Measurements from ENCODE around the gene PARP14.
"Not testable (repeated sequence)": the region's sequence is repeated elsewhere in the genome, so short reads cannot be mapped to it uniquely, and the experiment has no call there.

Gene PARP14, protein sequence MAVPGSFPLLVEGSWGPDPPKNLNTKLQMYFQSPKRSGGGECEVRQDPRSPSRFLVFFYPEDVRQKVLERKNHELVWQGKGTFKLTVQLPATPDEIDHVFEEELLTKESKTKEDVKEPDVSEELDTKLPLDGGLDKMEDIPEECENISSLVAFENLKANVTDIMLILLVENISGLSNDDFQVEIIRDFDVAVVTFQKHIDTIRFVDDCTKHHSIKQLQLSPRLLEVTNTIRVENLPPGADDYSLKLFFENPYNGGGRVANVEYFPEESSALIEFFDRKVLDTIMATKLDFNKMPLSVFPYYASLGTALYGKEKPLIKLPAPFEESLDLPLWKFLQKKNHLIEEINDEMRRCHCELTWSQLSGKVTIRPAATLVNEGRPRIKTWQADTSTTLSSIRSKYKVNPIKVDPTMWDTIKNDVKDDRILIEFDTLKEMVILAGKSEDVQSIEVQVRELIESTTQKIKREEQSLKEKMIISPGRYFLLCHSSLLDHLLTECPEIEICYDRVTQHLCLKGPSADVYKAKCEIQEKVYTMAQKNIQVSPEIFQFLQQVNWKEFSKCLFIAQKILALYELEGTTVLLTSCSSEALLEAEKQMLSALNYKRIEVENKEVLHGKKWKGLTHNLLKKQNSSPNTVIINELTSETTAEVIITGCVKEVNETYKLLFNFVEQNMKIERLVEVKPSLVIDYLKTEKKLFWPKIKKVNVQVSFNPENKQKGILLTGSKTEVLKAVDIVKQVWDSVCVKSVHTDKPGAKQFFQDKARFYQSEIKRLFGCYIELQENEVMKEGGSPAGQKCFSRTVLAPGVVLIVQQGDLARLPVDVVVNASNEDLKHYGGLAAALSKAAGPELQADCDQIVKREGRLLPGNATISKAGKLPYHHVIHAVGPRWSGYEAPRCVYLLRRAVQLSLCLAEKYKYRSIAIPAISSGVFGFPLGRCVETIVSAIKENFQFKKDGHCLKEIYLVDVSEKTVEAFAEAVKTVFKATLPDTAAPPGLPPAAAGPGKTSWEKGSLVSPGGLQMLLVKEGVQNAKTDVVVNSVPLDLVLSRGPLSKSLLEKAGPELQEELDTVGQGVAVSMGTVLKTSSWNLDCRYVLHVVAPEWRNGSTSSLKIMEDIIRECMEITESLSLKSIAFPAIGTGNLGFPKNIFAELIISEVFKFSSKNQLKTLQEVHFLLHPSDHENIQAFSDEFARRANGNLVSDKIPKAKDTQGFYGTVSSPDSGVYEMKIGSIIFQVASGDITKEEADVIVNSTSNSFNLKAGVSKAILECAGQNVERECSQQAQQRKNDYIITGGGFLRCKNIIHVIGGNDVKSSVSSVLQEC (N-terminal part only)

DNA sequence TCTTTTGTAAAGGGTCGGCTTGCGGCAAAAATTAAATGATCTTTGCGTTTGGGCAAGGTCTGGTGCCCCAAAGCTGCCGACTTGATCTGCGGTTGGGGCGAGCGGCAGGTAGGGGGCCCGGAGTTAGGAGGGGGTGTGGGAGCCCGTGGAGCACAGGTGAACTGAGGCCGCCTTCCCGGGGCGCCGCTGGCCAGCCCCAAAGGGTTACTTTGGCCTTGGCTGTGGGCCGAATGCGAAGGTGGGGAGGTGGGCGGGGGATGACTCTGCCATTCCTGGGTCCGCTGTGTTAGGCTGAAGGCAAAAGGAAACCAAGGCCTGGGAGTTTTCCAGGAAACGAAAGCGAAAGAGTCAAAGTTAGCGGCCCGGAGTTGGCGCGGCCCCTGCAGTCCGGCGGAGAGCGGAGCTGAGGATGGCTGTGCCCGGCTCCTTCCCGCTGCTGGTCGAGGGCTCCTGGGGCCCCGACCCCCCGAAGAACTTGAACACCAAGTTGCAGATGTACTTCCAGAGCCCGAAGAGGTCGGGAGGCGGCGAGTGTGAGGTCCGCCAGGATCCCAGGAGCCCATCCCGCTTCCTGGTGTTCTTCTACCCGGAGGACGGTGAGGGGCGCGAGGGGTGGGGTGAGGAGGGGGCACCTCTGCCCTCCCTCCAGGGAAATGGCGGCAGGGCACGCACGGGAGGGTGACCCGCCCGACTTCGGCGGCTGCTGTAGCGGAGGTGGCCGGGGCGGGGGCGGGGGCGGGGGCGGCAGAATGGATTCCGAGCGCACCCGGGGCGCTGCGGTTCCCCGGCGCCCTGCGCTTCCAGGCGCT, at the start of gene PARP14:
Gene PARP14 (plus strand): TSS at position 365 of the 809 bp plus-strand sequence. CDS start 45 bp downstream, at position 410.
- peak; percentile 83 for DNase-seq (ENCODE audit: low read depth)

DNA sequence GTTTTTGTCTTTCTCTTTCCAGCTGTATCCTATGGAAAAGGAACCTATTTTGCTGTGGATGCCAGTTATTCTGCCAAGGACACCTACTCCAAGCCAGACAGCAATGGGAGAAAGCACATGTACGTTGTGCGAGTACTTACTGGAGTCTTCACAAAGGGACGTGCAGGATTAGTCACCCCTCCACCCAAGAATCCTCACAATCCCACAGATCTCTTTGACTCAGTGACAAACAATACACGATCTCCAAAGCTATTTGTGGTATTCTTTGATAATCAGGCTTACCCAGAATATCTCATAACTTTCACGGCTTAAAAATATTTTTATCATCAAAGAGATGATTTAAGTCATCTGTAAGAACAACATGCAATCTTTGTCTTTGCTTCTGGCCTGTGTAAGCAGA, 44.9 kb upstream of the PARP14 start:
- DNase-seq (ENCODE audit: low read depth): peak; percentile 55

DNA sequence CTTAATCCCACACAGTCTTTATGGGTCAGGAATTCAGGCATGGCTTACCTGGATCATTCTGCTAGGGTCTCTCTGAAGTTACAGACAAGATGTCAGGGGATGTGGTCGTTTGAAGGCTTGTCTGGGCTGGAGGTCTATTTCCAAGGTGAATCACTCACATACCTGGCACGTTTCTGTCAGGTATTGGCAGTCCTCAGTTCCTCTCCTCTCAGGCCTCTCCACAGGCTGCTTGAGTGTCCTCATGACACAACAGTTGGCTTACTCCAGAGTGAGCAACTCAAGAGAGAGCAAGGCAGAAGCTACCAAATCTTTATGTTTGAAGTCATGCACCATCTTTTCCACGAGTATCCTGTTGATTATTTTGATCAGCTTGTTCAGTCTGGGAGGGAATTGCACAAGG, 43.9 kb upstream of the PARP14 start:
- no peak for DNase-seq (ENCODE audit: low read depth)

DNA sequence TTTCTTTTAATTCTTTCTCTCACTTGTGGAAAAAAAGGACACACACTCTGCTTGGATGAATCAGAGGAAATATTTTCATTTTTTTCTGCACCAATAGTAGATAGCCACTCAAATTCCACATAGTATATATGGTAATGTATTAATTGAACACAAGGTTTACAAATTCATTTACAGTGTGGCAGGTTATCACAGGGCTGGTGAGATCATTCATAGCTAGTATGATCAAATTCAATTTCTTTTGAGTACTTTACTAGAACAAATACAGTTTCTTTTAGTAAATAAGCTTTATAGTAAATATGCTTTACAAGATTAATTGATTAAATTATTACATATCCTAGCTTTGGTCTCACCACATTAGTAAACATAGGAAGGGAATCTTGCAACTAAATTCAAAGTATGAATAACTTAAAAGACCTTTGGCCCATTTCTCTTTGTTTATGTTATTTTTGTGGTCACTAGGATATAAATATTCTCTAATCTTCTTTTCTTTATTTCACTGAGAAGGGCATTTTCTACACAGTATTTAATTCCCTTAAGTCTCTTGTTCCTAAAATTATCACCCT, 40.1 kb upstream of the PARP14 start:
- no peak for DNase-seq (ENCODE audit: low read depth)

DNA sequence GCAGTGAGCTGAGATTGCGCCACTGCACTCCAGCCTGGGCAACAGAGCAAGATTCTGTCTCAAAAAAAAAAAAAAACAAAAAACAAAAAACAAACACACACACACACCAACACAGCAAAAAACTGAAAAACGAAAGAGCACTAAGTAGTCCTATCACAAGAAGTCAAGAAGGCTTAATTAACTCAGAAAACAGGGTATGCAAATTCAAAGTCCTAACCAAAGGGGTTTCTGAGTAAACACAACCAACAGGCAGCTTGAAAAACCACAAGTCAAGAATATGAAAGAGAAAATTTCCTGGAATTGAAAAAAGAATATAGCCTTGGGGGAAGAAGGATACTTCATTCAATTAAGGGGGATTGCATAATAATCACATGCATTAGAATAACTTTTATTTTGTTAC, 37.7 kb upstream of the PARP14 start:
- DNase-seq (ENCODE audit: low read depth): no peak

DNA sequence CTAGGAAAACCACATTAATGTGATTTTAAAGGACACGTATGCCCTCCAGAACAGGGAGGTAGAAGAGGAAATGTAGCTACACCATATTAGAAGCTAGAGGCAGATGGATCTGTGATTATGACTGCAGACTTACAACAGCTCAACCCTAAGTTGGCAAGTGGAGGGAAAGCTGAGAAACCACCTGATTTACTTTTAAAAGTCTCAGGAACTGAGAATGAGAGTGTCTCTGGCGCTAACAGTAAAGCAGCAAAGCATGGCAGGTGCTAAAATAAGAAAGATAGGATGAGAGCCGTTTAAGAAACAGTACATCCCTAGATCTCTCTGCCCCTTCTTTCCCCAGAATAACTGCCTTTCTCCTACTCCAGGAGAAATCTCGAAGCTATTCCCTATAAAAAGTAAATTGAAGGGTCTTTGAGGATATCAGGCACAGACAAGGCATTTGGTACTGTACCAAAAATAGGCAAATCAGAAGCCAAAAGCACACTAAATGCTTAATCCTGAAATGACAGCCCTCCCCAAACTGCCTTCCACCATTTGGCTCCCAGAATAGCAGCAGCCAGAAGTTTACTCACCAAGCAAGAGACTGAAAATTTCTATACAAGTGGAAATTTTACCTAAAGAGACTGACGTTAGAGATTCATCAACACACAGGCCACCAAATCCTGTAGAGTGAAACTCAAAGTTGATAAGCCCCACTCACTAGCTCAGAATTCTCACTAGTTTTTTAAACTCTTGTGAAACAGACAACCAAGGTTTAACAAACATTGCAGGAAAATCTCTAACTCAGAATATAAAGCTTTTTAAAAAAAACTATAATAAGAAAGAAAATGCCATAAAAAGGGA, 34.3 kb upstream of the PARP14 start:
- DNase-seq (ENCODE audit: low read depth): no peak

DNA sequence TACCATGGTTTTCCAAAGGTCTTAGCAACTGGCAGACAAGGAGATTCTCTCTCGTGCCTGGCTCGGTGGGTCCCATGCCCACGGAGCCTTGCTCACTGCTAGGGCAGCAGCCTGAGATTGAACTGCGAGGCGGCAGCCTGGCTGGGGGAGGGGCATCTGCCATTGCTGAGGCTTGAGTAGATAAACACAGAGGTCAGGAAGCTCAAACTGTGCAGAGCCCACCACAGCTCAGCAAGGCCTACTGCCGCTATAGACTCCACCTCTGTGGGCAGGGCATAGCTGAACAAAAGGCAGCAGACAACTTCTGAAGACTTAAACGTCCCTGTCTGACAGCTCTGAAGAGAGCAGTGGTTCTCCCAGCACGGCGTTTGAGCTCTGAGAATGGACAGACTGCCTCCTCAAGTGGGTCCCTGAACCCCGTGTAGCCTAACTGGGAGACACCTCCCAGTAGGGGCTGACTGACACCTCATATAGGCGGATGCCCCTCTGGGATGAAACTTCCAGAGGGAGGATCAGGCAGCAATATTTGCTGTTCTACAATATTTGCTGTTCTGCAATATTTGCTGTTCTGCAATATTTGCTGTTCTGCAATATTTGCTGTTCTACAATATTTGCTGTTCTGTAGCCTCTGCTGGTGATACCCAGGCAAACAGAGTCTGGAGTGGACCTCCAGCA, 29.3 kb upstream of the PARP14 start:
- not testable (repeated sequence) for DNase-seq (ENCODE audit: low read depth)

DNA sequence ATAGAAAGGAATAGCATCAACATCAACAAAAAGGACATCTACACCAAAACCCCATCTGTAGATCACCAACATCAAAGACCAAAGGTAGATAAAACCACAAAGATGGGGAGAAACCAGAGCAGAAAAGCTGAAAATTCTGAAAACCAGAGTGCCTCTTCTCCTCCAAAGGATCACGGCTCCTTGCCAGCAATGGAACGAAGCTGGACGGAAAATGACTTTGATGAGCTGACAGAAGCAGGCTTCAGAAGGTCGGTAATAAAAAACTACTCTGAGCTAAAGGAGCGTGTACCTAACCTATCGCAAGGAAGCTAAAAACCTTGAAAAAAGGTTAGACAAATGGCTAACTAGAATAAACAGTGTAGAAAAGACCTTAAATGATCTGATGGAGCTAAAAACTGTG, 28.7 kb upstream of the PARP14 start:
- not testable (repeated sequence) for DNase-seq (ENCODE audit: low read depth)

DNA sequence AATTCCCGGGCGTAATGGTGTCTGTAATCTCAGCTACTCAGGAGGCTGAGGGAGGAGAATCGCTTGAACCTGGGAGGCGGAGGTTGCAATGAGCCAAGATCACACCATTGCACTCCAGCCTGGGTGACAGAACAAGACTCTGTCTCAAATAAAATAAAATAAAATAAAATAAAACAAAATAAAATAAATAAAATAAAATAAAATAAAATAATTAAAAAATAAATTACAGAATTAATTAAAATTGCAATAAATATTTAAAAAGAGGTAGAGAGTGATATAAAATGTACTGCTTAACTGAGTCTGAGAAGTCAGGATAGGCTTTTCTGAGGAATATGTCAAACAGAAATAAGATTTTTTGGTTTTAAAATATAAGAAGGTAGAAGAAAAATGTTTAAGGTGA, 22.3 kb upstream of the PARP14 start:
- DNase-seq (ENCODE audit: low read depth): not testable (repeated sequence)

DNA sequence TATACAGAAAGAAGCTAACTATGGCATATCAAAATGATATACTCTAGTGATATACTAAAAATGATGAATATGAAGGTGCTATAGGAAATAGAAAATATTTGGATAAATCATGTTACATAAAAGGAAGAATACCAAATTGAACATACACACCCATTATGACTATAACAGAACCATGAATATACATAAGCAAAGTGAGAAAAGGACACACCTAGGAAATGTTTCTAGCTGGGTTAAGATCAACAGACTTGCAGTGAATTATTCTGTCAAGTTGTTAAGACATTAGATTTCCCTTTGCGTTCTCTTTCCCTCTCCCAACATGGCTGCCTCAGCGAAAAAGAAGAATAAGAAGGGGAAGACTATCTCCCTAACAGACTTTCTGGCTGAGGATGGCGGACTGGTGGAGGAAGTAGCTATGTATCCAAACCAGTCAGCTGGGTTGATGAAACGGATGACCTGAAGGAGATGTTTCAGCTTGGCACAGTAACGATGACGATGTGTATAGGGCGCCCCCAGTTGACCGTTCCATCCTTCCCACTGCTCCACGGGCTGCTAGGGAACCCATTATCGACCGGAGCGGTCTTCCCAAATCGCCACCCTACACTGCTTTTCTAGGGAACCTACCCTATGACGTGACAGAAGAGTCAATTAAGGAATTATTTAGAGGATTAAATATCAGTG, 20.2 kb upstream of the PARP14 start:
- DNase-seq (ENCODE audit: low read depth): peak; percentile 11

DNA sequence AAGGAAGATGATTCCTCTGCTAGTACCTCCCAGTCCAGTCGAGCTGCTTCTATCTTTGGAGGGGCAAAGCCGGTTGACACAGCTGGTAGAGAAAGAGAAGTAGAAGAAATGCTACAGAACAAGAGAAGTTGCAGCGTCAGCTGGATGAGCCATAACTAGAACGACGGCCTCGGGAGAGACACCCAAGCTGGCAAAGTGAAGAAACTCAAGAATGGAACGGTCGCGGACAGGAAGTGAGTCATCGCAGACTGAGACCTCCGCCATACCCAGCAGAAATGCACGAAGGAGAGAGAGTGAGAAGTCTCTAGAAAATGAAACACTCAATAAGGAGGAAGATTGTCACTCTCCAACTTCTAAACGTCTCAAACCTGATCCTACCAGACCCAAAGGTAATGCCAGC, 19.0 kb upstream of the PARP14 start:
- DNase-seq (ENCODE audit: low read depth): no peak

DNA sequence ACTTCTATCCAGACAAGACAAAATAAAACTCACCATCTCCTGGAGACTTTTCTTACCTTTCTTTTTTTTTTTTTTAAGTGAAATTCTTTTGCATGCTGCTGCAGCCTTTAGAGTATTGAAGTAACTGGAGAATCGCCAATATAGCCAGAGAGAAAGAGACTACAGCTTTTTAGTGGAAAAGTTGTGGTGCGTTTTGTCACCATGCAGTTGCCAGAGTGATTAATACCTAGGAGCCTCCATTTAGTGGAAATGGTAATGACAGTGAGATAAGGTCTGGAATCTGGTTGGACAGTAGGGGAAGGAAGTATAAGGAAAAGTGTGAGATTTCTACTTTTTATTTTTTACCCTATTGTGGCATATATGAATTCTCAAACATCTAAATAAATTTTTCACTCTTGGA, 18.1 kb upstream of the PARP14 start:
- no peak for DNase-seq (ENCODE audit: low read depth)

DNA sequence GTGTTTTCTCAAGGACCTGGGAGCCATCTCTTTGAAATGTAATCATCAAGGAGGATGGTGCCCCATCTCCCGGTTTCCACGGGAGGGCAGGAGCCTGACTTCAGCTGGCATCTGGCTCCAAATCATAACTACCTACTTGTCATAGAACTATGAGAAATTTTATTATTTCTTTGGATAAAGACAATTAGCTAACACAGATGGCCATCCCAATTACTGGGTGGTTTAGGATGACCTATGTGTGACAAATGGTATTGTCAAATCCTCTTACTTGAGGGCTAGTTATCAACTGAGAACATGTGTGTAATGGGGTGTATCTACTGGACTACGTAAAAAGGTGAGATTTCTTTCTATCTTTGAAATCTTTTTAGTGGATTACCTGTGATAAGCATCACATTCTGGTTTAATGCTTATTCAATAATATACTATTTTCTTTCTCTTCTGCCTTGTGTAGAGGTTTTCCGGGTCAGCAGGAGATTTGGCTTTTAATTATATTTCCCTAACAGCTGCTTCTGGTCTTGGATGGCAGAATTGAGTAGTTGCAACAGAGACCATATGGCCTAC, 15.3 kb upstream of the PARP14 start:
- DNase-seq (ENCODE audit: low read depth): no peak

DNA sequence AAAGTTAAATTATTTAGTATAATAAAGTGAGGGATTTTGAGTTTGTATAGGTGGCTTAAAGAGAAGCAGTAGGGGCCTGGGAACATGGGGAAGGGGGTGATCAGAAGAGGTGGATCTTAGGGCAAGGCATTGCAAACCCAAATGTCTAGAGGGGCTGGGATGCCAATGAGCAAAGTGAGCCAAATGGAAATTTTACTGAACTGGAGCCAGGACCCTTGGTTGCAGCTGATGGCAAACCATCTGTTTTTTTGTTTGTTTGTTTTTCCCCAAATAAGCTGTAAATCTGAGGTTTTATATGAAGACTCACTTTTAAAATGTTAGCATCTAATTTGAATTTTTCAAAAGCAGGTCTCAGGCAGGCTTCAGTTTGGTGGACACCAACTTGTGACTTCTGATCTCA, 14.8 kb upstream of the PARP14 start:
- no peak for DNase-seq (ENCODE audit: low read depth)

DNA sequence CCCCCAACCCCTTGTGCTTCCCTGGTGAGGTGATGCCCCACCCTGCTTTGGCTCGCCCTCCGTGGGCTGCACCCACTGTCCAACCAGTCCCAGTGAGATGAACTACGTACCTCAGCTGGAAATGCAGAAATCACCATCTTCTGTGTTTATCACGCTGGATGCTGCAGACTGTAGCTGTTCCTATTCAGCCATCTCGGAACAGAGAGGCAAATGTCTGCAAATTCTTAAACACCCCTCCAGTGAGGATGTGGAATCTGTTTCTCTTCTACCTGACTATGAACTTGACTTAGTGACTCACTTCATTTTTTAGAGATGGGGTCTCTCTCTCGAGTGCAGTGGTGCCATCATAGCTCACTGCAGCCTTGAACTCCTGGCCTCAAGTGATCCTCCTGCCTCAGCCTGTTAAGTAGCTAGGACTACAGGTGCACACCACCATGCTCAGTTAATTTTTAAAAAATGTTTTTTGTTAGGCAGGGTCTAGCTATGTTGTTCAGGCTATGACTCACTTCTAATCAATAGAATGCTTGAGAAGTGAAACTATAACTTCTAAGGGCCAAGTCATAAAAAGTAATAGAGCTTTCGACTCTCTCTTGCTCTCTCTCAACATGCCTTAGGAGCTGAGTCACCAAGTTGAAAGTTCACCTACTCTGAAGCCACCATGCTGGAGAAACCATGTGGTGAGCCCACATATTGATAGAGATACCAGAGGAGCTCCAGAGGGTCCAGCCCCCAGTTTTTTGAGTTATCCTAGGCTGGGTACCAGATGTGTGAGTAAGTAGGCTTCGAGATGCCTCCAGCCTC, 11.5 kb upstream of the PARP14 start:
- peak; percentile 91 for DNase-seq (ENCODE audit: low read depth)

DNA sequence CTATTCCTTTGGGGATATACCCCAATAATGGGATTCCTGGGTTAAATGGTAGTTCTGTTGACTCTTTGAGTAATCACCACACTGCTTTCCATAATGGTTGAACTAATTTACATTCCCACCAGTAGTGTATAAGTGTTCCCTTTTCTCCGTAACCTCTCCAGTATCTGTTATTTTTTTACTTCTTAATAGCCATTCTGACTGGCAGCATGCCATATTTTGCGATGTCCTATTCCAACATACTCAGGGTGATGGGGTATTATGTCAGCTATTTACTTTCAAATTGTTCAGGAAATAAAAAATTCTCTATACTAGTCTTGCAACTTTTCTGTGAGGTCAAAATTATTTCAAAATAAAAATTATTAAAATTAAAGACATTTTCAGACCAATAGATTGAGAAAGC, 9.1 kb upstream of the PARP14 start:
- no peak for DNase-seq (ENCODE audit: low read depth)

DNA sequence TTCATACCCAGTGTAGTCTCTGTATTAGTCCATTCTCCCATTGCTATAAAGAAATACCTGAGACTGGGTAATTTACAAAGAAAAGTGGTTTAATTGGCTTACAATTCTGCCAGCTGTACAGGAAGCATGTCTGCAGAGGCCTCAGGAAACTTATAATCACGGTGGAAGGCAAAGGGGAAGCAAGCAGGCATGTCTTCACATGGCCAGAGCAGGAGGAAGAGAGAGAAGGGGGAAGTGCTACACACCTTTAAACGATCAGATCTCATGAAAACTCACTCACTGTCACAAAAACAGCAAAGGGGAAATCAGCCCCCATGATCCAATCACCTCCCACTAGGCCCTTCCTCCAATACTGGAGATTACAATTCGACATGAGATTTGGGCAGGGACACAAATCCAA, 6.3 kb upstream of the PARP14 start:
- no peak for DNase-seq (ENCODE audit: low read depth)

DNA sequence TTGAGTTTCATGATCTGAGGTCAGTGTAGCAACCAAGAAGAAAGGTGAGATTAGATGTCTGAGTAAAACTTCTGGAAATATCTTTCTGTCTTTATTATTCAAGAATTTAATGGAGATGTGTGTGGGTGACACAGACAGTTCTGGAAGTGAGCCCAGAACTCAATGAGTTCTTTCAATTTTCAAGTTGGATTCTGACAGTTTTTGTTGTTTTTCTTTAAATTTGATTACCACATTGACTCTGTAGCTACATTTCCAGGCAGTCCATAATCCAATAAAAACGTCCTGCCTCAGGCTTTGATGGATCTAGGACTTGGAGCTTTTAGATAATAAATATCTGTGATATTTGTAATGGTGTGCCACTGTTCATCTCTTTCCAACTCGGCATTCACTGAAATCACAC, 3.9 kb upstream of the PARP14 start:
- DNase-seq (ENCODE audit: low read depth): no peak

Data from ELR (cell line).